CD4-positive, alpha-beta memory T cell (primary cell): ENCODE measurements around the gene PSMB10. TPM values are rescaled to one million over a fixed set of nuclear protein-coding genes. Genes with fewer than 3 reads are reported as not detected.
A peak's percentile ranks its signal among the peaks of the same experiment; 100 is the strongest.
"Not testable (repeated sequence)": the region's sequence is repeated elsewhere in the genome, so short reads cannot be mapped to it uniquely, and the experiment has no call there.

ENCODE experiments used
- CTCF ChIA-PET: fragments of 350-600 bp; sonication (Branson Sonifier 250); formaldehyde crosslinking; loops from one replicate; lab custom pipeline; 2021; ENCODE audit warnings: inconsistent platforms; ENCODE audit not compliant: partially characterized antibody; lab: Charles Lee
- POLR2A ChIA-PET: fragments of 350-600 bp; sonication (Branson Sonifier 250); formaldehyde crosslinking; loops from one replicate; lab custom pipeline; 2021; ENCODE audit not compliant: partially characterized antibody; lab: Charles Lee
- DNase-seq, 5 donors: peaks; one replicate each; pipeline versions ENCODE4 v3.0.0 to v3.0.0-alpha.2; 2020 to 2022; ENCODE audit warnings: mixed read lengths in 1 of 5
- H3K27ac ChIP-seq: one replicate; pipeline ENCODE4 v1.7.0; 2013; ENCODE audit warnings: low read depth, low read length
- H3K27me3 ChIP-seq: 2 replicates; pipeline ENCODE4 v1.7.0; 2013; ENCODE audit warnings: mild to moderate bottlenecking, low read length, moderate library complexity; ENCODE audit not compliant: insufficient read depth
- H3K36me3 ChIP-seq: 2 replicates; pipeline ENCODE4 v1.7.0; 2013; ENCODE audit warnings: mild to moderate bottlenecking, low read length, moderate library complexity; ENCODE audit not compliant: insufficient read depth
- H3K4me1 ChIP-seq: 2 replicates; pipeline ENCODE4 v1.7.0; 2013; ENCODE audit warnings: mild to moderate bottlenecking, low read length, moderate library complexity; ENCODE audit not compliant: insufficient read depth
- H3K4me3 ChIP-seq, 2 donors: one replicate each; pipeline ENCODE4 v1.7.0; 2013; ENCODE audit warnings: low read length in 2 of 2, mild to moderate bottlenecking in 1 of 2
- H3K9me3 ChIP-seq, 2 donors: one replicate each; pipeline ENCODE4 v1.7.0; 2013; ENCODE audit warnings: low read length in 2 of 2, control low read depth in 1 of 2; ENCODE audit not compliant: control insufficient read depth in 1 of 2
- H3K27ac Mint-ChIP-seq, 7 donors: one replicate each; pipeline ENCODE4 v1.8.0; 2020 to 2021; ENCODE audit warnings: mixed read lengths in 7 of 7, mild to moderate bottlenecking in 6 of 7, inconsistent platforms in 3 of 7, moderate library complexity in 3 of 7
- H3K27me3 Mint-ChIP-seq, 2 donors: one replicate each; pipeline ENCODE4 v1.8.0; 2020 to 2021; ENCODE audit warnings: mixed read lengths in 2 of 2
- H3K36me3 Mint-ChIP-seq, 2 donors: one replicate each; pipeline ENCODE4 v1.8.0; 2020 to 2021; ENCODE audit warnings: mixed read lengths in 2 of 2, inconsistent platforms in 1 of 2, mild to moderate bottlenecking in 1 of 2
- H3K4me1 Mint-ChIP-seq, 4 donors: one replicate each; pipeline ENCODE4 v1.8.0; 2020 to 2021; ENCODE audit warnings: mixed read lengths in 4 of 4, mild to moderate bottlenecking in 1 of 4
- H3K4me3 Mint-ChIP-seq, 8 donors: one replicate each; pipeline ENCODE4 v1.8.0; 2020 to 2021; ENCODE audit warnings: mixed read lengths in 8 of 8, mild to moderate bottlenecking in 7 of 8, moderate library complexity in 6 of 8, inconsistent platforms in 3 of 8
- H3K9me3 Mint-ChIP-seq, 8 donors: one replicate each; pipeline ENCODE4 v1.8.0; 2020 to 2021; ENCODE audit warnings: mixed read lengths in 8 of 8, mild to moderate bottlenecking in 5 of 8, inconsistent platforms in 3 of 8, moderate library complexity in 1 of 8
- intact Hi-C: fragments of 100-400 bp; cut with micrococcal nuclease; formaldehyde crosslinking; loops from one replicate; pipeline ENCODE4 v1.15.1; 2023
- polyA plus RNA-seq, 2 donors: library from polyadenylated mRNA; unstranded; fragments of 300-500 nt; fragmentation: Illumina TruSeq; gene quantifications; one replicate each; pipeline ENCODE4 v1.2.3, GENCODE V29; 2021
- total RNA-seq, 2 experiments: library from RNA; stranded (reverse); gene quantifications; one replicate each; pipeline ENCODE4 v1.2.3, GENCODE V29; 2021

PSMB10 gene
- total and polyA plus RNA-seq, 4 experiments from 2014 or later, result 147 to 777 (median 306) TPM

DNA sequence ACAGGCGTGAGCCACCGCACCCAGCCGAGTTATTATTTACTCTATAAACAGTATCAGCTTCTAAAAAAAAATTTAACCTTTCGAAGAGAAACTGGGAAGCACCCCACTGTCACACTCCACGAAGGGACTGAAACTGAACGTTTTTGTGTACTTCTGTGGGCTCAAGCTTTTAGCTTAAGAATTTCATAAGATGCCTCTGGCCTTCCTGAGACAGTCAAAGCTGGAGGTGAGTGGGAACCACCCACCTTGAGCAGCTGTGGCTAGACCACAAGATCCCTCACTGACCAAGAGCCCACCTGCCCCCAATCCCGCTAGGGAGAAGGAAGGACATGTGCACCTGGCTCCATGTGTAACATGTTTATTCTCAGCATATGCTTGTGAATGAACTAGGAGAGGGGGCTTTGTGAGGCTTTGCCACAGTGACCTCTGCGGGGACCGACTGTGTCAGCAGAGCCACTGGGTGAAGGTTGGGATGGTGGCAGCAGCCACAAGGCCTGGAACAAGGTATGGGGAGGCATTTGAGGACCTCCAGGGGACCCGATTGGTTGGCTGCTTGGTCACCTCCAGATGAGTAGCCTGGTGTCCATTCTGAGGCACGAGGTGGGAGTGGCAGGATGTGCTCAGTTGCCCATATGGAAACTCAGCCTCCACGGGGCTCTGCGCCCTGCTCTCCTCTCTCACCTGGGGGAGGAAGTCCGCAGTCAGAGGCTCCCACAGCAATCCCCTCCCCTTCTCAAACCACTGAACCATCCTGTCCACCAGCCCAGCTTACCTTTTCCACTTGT is 38.9 kb upstream of the PSMB10 start:
- Histone ChIP-seq H3K27ac (no peak overlapping the region), H3K4me1 (no peaks in the 10 kb centered on the region), H3K9me3 (no peaks in the 10 kb centered on the region), H3K4me3 (no peak overlapping the region), H3K36me3 (no peaks in the 10 kb centered on the region), H3K27me3 (no peaks in the 10 kb centered on the region)
- Mint-ChIP-seq H3K9me3 (no peaks in the 10 kb centered on the region), H3K4me1 (no peaks in the 10 kb centered on the region), H3K27me3 (peaks cover 1 to 3% of the 10 kb centered on the region in 2 donors), H3K27ac (no peak overlapping the region), H3K4me3 (no peak overlapping the region), H3K36me3 (no peaks in the 10 kb centered on the region)
- intact Hi-C loops, result no loop called here
- DNase-seq, result no peak
- CTCF ChIA-PET, result no interaction called here
- POLR2A ChIA-PET, result no interaction called here

GRCh38 chr16:67972285-67972684 is 35.6 kb upstream of the PSMB10 start:
- intact Hi-C loops, H3K27ac ChIP-seq, H3K36me3 ChIP-seq, H3K9me3 ChIP-seq, H3K27me3 ChIP-seq, DNase-seq, H3K4me1 ChIP-seq, H3K27ac Mint-ChIP-seq, H3K36me3 Mint-ChIP-seq, H3K27me3 Mint-ChIP-seq, H3K4me3 Mint-ChIP-seq, H3K4me3 ChIP-seq, POLR2A ChIA-PET, H3K9me3 Mint-ChIP-seq: not testable (repeated sequence)
- CTCF ChIA-PET, result interaction anchor here (0.6 to 0.7 kb wide), 2 partner anchors 22 to 26 kb away, joined by 3 to 4 read pairs; no protein-coding TSS in a partner anchor
- H3K4me1 Mint-ChIP-seq, result peaks cover 7 to 18% (median 12%) of the 10 kb centered on the region in 4 donors

- Mint-ChIP-seq H3K4me3 (peak overlapping the region in 3 of 8 donors; percentile 52 to 63 (median 60)), H3K9me3 (no peaks in the 10 kb centered on the region), H3K27ac (peak overlapping the region in 3 of 7 donors; percentile 3 to 57 (median 52)), H3K36me3 (peaks cover 0 to 7% of the 10 kb centered on the region in 2 donors), H3K4me1 (peaks cover 11 to 26% (median 19%) of the 10 kb centered on the region in 4 donors), H3K27me3 (peaks cover 0 to 3% of the 10 kb centered on the region in 2 donors)
- Histone ChIP-seq H3K27me3 (no peaks in the 10 kb centered on the region), H3K4me3 (no peak overlapping the region), H3K9me3 (no peaks in the 10 kb centered on the region), H3K36me3 (no peaks in the 10 kb centered on the region), H3K4me1 (peaks cover 17% of the 10 kb centered on the region), H3K27ac (no peak overlapping the region)
- intact Hi-C loops, result no loop called here
- ChIA-PET POLR2A (interaction anchor here (1.0 kb wide), 1 partner anchor 34 kb away, joined by 3 read pairs; the partner anchor contains the start of gene PSMB10), CTCF (interaction anchor here (0.7 kb wide), 1 partner anchor 87 kb away, joined by 3 read pairs; no protein-coding TSS in a partner anchor)
- no peak for DNase-seq
Observed at GRCh38 chr16:67971111-67971510, 34.5 kb upstream of the PSMB10 start.

GRCh38 chr16:67969254-67970039 is 32.8 kb upstream of the PSMB10 start:
- ChIA-PET POLR2A (interaction anchor here (0.6 to 4.7 kb wide), 6 partner anchors 10 to 436 kb away, joined by 3 to 49 read pairs (median 5); partner anchors contain the start of genes NFATC3 and PSMB10), CTCF (no interaction called here)
- Histone ChIP-seq H3K27ac (peak overlapping the region; percentile 63), H3K4me3 (peak overlapping the region; percentile 84 to 91), H3K27me3 (no peaks in the 10 kb centered on the region), H3K36me3 (no peaks in the 10 kb centered on the region), H3K4me1 (peaks cover 17% of the 10 kb centered on the region), H3K9me3 (no peaks in the 10 kb centered on the region)
- H3K4me3 Mint-ChIP-seq, result peak overlapping the region; percentile 88 to 99 (median 96)
- peaks cover 0 to 9% of the 10 kb centered on the region in 2 donors for H3K36me3 Mint-ChIP-seq
- peak overlapping the region; percentile 83 to 98 (median 95) for H3K27ac Mint-ChIP-seq
- H3K27me3 Mint-ChIP-seq, result no peaks in the 10 kb centered on the region
- no peaks in the 10 kb centered on the region for H3K9me3 Mint-ChIP-seq
- peaks cover 12 to 37% (median 19%) of the 10 kb centered on the region in 4 donors for H3K4me1 Mint-ChIP-seq
- peak in 3 of 5 donors; percentile 22 to 39 (median 28) for DNase-seq
- intact Hi-C loops, result loop anchor here (1.0 to 2.0 kb wide), 2 partner anchors 33 to 54 kb away; partner anchors contain the start of genes DDX28, DUS2 and PSMB10

DNA sequence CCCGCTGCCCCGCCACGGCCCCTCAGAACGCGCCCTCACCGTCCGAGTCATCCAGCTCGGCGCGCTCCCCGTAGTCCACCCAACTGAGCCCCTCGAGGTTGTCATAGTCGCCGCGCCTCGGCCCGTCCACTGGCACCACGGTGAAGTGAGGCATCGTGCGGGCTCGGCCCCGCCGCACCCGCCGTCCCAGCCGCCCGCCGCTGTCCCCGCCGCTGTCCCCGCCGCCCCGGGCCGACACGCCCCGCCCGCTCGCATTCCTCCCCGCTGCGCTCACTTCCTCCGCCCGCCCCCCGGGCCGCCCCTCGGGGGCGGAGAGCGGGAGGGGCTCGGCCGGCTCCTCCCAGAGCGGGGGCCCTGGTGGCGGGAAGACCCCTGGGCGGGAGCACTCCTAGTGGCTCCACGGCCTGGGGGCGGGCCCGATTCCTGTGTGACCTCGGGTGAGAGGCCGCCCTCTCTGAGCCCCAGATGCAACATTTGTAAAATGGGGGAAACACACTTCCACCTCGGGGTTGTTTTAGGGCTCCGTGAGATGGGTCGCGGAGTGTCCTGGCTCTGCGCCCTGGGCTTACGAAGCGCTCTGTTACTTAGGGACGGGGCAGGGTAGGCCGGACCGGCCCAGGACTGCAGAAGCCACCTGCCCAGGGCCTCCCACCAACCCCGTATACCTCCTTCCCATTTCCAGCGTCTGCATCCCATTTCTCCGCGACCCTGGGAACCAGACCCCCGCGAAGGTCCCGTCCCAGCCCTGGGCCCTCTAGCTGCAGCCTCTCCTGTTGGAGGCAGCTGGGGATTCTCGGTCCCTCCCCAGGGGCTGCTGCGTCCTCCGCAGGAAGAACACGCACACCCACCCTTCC is 32.0 kb upstream of the PSMB10 start, which contains the start of gene SLC12A4:
SLC12A4 (minus strand) TSS at position 238 of the 854 bp plus-strand sequence; CDS start at position 154, 84 bp downstream.
- ChIA-PET POLR2A (interaction anchor here (0.6 to 4.7 kb wide), 8 partner anchors 9 to 435 kb away, joined by 3 to 49 read pairs (median 4); partner anchors contain the start of gene PSMB10), CTCF (interaction anchor here (1.1 kb wide), 1 partner anchor 27 kb away, joined by 3 read pairs; no protein-coding TSS in a partner anchor)
- H3K9me3 ChIP-seq, result no peaks in the 10 kb centered on the region
- DNase-seq, result peak; percentile 80 to 90 (median 83)
- H3K27me3 ChIP-seq, result no peaks in the 10 kb centered on the region
- H3K27me3 Mint-ChIP-seq, result no peaks in the 10 kb centered on the region
- peaks cover 0 to 9% of the 10 kb centered on the region in 2 donors for H3K36me3 Mint-ChIP-seq
- H3K27ac Mint-ChIP-seq, result peak within 1 kb of the TSS; percentile 83 to 98 (median 95)
- H3K27ac ChIP-seq, result peak within 1 kb of the TSS; percentile 63
- peaks cover 17% of the 10 kb centered on the region for H3K4me1 ChIP-seq
- H3K4me3 Mint-ChIP-seq, result peak within 1 kb of the TSS; percentile 88 to 99 (median 97)
- intact Hi-C loops, result loop anchor here (1.0 to 2.0 kb wide), 2 partner anchors 32 to 55 kb away; partner anchors contain the start of genes DDX28, DUS2 and PSMB10
- peaks cover 12 to 39% (median 19%) of the 10 kb centered on the region in 4 donors for H3K4me1 Mint-ChIP-seq
- H3K9me3 Mint-ChIP-seq, result no peaks in the 10 kb centered on the region
- peak within 1 kb of the TSS; percentile 84 to 91 for H3K4me3 ChIP-seq
- H3K36me3 ChIP-seq, result no peaks in the 10 kb centered on the region

DNA sequence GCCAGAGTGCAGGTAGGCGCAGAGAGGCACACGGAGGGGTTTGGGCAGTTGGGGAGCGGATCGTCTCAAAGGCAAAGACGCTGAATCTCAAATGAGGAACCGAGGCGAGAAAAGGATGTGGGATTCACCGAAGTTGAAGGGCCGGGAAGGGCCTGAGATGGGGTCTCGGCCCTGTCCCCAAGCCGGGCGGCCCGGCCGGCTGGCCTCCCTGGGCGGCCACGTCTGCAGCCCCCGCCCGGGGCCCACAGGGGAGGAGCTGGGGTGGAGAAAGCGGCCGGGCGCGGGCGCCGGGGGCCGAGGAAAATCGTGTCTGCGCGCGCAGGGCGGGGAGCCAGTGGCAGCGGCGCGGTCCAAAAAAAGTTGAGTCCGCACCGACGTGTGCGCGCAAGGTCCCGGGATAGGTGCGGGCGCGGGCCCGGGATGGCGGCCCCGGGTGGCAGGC is 31.3 kb upstream of the PSMB10 start:
- Histone ChIP-seq H3K4me1 (peaks cover 17% of the 10 kb centered on the region), H3K27ac (peak overlapping the region; percentile 63), H3K36me3 (no peaks in the 10 kb centered on the region), H3K4me3 (peak overlapping the region; percentile 24 to 91), H3K9me3 (no peaks in the 10 kb centered on the region), H3K27me3 (no peaks in the 10 kb centered on the region)
- H3K27me3 Mint-ChIP-seq, result no peaks in the 10 kb centered on the region
- H3K9me3 Mint-ChIP-seq, result no peaks in the 10 kb centered on the region
- intact Hi-C loops, result loop anchor here (2.0 kb wide), 1 partner anchor 31 kb away; the partner anchor contains the start of gene PSMB10
- ChIA-PET POLR2A (interaction anchor here (0.8 to 4.7 kb wide), 6 partner anchors 19 to 54 kb away, joined by 3 to 49 read pairs (median 4); partner anchors contain the start of gene PSMB10), CTCF (interaction anchor here (1.1 kb wide), 1 partner anchor 26 kb away, joined by 3 read pairs; no protein-coding TSS in a partner anchor)
- peak overlapping the region; percentile 88 to 98 (median 96) for H3K4me3 Mint-ChIP-seq
- peak in 2 of 5 donors; percentile 12 to 22 for DNase-seq
- H3K27ac Mint-ChIP-seq, result peak overlapping the region; percentile 68 to 97 (median 94)
- peaks cover 1 to 9% of the 10 kb centered on the region in 2 donors for H3K36me3 Mint-ChIP-seq
- H3K4me1 Mint-ChIP-seq, result peaks cover 12 to 39% (median 19%) of the 10 kb centered on the region in 4 donors
